Osteoblast (primary cell): Measurements from ENCODE around the gene PLPP2. TPM values are rescaled to one million over a fixed set of nuclear protein-coding genes. Genes with fewer than 3 reads are reported as not detected.

Experiments used
- DNase-seq: peaks from one replicate; pipeline ENCODE4 v3.0.0; 2011; ENCODE audit warnings: low spot score, mixed read lengths; ENCODE audit not compliant: insufficient read length; ENCODE audit errors: missing footprints
- H2AFZ ChIP-seq: 2 replicates; pipeline ENCODE4 v1.6.0; 2011; ENCODE audit warnings: mild to moderate bottlenecking, low read length
- H3K27ac ChIP-seq: 2 replicates; pipeline ENCODE4 v1.5.1; 2011; ENCODE audit warnings: mild to moderate bottlenecking, low read depth, low read length, moderate library complexity
- H3K27me3 ChIP-seq: 2 replicates; pipeline ENCODE4 v1.6.0; 2012; ENCODE audit warnings: mild to moderate bottlenecking, control low read depth, inconsistent platforms, low read length, moderate library complexity; ENCODE audit not compliant: insufficient read depth
- H3K36me3 ChIP-seq: 2 replicates; pipeline ENCODE4 v1.5.1; 2011; ENCODE audit warnings: mild to moderate bottlenecking, low read length, control low read depth, moderate library complexity; ENCODE audit not compliant: insufficient read depth
- H3K4me1 ChIP-seq: 2 replicates; pipeline ENCODE4 v1.5.1; 2011; ENCODE audit warnings: mild to moderate bottlenecking, low read length, control low read depth, moderate library complexity; ENCODE audit not compliant: insufficient read depth
- H3K4me2 ChIP-seq: 2 replicates; pipeline ENCODE4 v1.6.0; 2011; ENCODE audit warnings: mild to moderate bottlenecking, low read length; ENCODE audit not compliant: insufficient read depth
- H3K4me3 ChIP-seq: fragments of 200-600 bp; sonication (generic); 3 replicates; pipeline ENCODE4 v1.5.1; 2012; ENCODE audit warnings: mild to moderate bottlenecking, low read length, inconsistent platforms; ENCODE audit not compliant: insufficient read depth
- H3K79me2 ChIP-seq: 2 replicates; pipeline ENCODE4 v1.6.0; 2012; ENCODE audit warnings: mild to moderate bottlenecking, low read length, control low read depth, inconsistent platforms; ENCODE audit not compliant: insufficient read depth
- H3K9me3 ChIP-seq: 2 replicates; pipeline ENCODE4 v1.5.1; 2011; ENCODE audit warnings: low read depth, low read length, control low read depth
- H4K20me1 ChIP-seq: 2 replicates; pipeline ENCODE4 v1.6.0; 2012; ENCODE audit warnings: mild to moderate bottlenecking, low read length, control low read depth; ENCODE audit not compliant: insufficient read depth
- CTCF ChIP-seq: IDR thresholded peaks from 2 replicates; pipeline ENCODE4 v1.5.1; 2011; ENCODE audit warnings: mild to moderate bottlenecking, low read depth, low read length, moderate library complexity; ENCODE audit errors: extremely low read depth
- total RNA-seq: library from RNA; depleted of rRNA; stranded (reverse); fragments of >200 nt; gene quantifications from 2 replicates; pipeline ENCODE4 v1.2.3, GENCODE V29; 2012

The PLPP2 gene
- total RNA-seq, 1 donor: 1.1 TPM

- Histone ChIP-seq H2AFZ (no peak overlapping the region), H3K4me3 (no peak overlapping the region), H3K9me3 (no peaks in the 10 kb centered on the region), H3K79me2 (peaks cover 42% of the 10 kb centered on the region), H4K20me1 (peaks cover 41% of the 10 kb centered on the region), H3K36me3 (peaks cover 37% of the 10 kb centered on the region), H3K27ac (no peak overlapping the region), H3K27me3 (no peaks in the 10 kb centered on the region), H3K4me1 (no peaks in the 10 kb centered on the region), H3K4me2 (no peak overlapping the region)
- peak; percentile 81 for DNase-seq
- no peak for TF ChIP-seq CTCF
Measured at GRCh38 chr19:310781-311496, 19.7 kb upstream of the PLPP2 start.

GRCh38 chr19:310141-310651 lies 19.0 kb upstream of the PLPP2 start:
- Histone ChIP-seq H2AFZ (no peak overlapping the region), H4K20me1 (peaks cover 39% of the 10 kb centered on the region), H3K36me3 (peaks cover 31% of the 10 kb centered on the region), H3K27me3 (no peaks in the 10 kb centered on the region), H3K9me3 (no peaks in the 10 kb centered on the region), H3K4me1 (no peaks in the 10 kb centered on the region), H3K27ac (no peak overlapping the region), H3K79me2 (peaks cover 35% of the 10 kb centered on the region), H3K4me3 (no peak overlapping the region), H3K4me2 (no peak overlapping the region)
- TF ChIP-seq CTCF: no peak
- DNase-seq: peak; percentile 75

GRCh38 chr19:309206-309565 lies 18.0 kb upstream of the PLPP2 start:
- Histone ChIP-seq H3K9me3 (no peaks in the 10 kb centered on the region), H3K27ac (no peak overlapping the region), H3K27me3 (no peaks in the 10 kb centered on the region), H3K4me3 (no peak overlapping the region), H3K79me2 (peaks cover 34% of the 10 kb centered on the region), H3K4me1 (no peaks in the 10 kb centered on the region), H3K36me3 (peaks cover 26% of the 10 kb centered on the region), H3K4me2 (no peak overlapping the region), H2AFZ (no peak overlapping the region), H4K20me1 (peaks cover 36% of the 10 kb centered on the region)
- peak; percentile 82 for DNase-seq
- TF ChIP-seq CTCF: no peak

GRCh38 chr19:308471-309205 lies 17.4 kb upstream of the PLPP2 start:
- peak; percentile 69 for DNase-seq
- Histone ChIP-seq H3K27ac (no peak overlapping the region), H3K27me3 (no peaks in the 10 kb centered on the region), H3K4me1 (no peaks in the 10 kb centered on the region), H4K20me1 (peaks cover 31% of the 10 kb centered on the region), H3K4me2 (no peak overlapping the region), H3K36me3 (peaks cover 23% of the 10 kb centered on the region), H2AFZ (no peak overlapping the region), H3K4me3 (no peak overlapping the region), H3K9me3 (no peaks in the 10 kb centered on the region), H3K79me2 (peaks cover 30% of the 10 kb centered on the region)
- no peak for TF ChIP-seq CTCF
